NK-92 (cell line): ENCODE results near the gene CNPY3.

Experiments used
- DNase-seq: peaks from one replicate; lab custom pipeline; 2025; ENCODE audit not compliant: unreplicated experiment; lab: John Stamatoyannopoulos, UW

Gene CNPY3

DNA sequence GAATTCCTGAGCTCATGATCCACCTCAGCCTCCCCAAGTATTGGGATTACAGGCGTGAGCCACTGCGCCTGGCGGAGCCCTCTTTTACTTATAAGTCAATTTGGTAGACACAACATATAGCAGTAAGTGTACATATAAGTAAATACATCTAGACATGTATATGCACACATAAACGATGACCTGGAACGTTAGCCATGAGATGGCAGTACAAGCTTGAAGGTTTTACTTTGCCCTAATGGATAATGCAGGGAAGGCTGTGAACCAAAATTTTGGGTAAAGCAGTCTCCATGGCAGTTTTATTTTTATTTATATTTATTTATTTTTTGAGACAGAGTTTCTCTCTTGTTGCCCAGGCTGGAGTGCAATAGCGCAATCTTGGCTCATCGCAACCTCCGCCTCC, 28.8 kb downstream of the CNPY3 start:
- DNase-seq, result no peak

DNA sequence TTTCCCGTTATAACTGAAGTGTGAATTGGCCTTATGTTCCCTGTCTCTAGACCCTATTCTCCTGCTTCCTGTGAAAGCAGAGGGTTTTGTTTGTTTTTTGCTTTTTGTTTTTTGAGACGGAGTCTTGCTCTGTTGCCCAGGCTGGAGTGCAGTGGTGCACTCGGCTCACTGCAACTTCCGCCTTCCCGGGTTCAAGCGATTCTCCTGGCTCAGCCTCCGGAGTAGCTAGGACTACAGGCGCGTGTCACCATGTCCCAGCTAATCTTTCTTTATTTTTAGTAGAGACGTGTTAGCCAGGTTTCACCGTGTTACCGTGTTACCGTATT, 30.6 kb downstream of the CNPY3 start:
- DNase-seq, result no peak

DNA sequence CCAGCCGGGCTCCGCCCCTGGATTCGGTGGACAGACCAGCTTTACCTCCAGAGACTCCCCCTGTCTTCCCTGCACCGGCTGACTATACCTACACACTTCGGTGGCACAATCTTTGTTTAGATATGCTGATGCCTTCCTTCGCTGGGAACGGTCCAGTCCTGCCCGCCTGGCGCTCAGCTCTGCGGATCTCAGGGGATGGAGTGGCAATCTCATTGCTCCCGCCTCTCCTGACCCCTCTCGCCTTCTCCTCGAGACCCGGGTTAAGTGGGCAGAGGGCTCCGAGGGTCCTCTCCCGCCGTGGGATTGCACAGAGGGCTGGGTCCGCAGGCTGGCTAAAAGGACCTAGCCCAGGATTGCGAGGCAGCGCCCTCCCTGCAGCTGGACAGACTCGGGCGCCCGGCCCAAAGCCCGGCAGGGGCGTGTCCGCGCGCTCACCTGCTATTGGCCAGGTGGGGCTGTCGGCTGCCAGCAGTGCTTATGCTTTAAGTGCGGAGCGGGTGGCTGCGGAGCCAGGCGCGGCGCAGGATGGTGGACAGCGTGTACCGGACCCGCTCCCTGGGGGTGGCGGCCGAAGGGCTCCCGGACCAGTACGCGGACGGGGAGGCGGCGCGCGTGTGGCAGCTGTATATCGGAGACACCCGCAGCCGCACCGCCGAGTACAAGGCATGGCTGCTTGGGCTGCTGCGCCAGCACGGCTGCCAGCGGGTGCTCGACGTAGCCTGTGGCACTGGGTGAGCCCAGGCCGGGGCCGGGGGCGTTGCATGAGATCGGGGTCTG, 31.2 kb downstream of the CNPY3 start, which contains the start of gene GNMT:
GNMT (plus strand) TSS at position 512 of the 777 bp plus-strand sequence; CDS start at position 526, 14 bp downstream.
- no peak for DNase-seq

DNA sequence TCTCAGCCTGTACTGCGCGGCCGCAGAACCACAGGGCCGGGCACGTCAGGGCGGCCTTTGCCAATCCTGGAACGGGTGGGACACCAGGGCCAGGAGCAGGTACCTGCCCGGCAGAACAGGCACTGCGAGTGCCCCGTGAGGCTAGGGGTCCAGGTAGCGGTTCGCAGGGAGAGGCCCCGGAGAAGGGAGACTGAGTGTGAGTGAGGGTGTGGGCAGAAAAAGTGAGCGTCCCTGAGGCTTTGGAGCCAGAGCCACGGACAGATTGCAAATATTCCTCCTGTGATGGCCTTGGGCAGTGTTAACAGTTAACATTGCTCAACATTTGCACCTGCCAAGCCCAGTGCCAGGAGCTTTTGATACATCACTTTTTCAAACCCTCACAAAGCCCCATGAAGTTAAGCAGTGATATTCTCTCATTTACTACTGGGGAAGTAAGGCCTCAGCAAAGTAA, 31.8 kb downstream of the CNPY3 start:
- DNase-seq, result no peak

DNA sequence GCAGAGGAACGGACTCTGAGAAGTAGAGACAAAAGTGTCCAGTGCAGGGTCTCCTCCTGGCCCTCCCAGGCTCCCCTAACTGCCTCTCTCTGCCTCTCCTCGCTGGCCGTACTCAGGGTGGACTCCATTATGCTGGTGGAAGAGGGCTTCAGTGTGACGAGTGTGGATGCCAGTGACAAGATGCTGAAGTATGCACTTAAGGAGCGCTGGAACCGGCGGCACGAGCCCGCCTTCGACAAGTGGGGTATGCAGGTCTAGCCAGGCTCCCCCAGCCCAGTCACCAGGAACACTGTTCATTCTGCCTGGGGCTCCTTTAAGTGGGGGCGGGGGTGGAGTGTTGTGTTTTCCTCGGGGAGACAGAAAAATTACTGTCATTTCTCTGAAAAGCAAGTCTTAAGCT, 32.8 kb downstream of the CNPY3 start:
- no peak for DNase-seq

DNA sequence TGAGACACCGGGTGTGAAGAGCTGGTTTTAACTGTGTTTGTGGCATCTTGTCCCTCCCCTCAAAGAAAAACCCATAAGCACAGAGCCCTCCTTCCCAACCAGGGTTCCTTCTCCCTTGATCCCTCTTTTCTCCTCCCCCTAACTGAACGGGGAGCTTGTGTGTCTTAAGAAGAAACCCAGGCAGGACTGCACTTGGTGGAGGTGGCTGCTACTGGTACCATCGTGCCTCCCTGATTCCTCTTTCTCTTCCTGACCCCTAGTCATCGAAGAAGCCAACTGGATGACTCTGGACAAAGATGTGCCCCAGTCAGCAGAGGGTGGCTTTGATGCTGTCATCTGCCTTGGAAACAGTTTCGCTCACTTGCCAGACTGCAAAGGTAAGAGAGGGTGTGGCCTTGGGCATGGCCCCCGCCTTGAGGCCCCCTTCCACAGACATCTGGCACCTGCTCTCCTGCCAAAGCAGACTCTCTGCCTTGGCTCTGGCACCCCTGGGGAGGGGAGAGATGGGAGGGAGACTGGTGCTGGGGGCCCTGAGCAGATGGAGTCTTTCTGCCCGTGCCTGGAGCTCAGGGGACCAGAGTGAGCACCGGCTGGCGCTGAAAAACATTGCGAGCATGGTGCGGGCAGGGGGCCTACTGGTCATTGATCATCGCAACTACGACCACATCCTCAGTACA, 33.4 kb downstream of the CNPY3 start:
- no peak for DNase-seq

DNA sequence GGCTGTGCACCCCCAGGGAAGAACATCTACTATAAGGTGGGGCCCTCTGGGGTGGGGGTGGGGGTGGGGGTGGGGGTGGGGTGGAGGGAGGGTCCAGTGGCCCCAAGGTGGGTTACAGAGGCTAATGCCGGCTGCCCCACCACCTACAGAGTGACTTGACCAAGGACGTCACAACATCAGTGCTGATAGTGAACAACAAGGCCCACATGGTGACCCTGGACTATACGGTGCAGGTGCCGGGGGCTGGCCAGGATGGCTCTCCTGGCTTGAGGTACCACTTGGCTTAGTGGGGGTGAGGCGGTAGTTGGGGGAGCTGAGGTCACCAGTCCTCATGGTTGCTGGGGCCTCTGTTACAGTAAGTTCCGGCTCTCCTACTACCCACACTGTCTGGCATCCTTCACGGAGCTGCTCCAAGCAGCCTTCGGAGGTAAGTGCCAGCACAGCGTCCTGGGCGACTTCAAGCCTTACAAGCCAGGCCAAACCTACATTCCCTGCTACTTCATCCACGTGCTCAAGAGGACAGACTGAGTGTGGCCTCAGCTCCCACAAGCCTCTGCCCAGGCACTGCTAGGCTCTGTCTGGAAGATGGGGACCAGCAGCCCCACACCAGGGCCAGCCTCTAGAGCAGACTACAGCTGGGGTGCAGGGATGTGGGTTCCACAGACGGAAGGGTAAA, 34.0 kb downstream of the CNPY3 start:
- DNase-seq, result no peak

DNA sequence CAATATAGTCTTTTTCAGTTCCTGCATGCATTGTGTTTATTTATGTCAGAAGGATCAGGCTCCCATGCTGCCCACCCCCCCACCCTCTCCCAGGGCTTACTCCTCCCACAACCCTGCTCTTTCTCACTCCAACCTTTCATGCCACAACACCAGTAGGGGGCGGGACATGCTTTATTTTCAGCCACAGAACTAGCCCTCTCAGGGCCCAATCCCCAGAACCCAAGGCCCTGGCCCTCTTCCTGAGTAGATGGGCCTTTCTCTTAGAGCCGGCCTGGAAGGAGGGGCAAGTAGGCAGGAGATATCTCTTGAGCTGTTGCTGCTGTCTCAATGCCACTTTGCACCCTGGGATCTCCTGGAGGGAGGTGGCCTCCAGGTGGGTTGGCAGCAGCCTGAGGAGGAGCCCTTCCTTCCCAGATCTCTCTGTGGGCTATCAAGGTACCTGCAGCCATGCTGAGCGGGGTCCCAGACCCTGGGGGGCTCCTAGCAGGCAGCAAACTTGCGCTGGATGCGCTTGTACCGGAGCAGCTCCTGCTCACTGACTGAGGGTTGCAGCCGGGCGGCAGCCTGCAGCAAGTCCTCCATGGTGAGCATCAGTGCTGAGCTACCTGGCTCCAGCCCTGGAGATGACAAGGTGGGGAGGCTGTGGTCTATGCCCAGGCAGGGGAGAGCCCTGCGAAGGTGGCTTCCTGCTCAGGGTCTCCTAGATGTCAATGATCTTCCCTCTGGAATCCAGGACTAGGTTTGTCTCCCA, 34.8 kb downstream of the CNPY3 start:
- DNase-seq, result no peak

DNA sequence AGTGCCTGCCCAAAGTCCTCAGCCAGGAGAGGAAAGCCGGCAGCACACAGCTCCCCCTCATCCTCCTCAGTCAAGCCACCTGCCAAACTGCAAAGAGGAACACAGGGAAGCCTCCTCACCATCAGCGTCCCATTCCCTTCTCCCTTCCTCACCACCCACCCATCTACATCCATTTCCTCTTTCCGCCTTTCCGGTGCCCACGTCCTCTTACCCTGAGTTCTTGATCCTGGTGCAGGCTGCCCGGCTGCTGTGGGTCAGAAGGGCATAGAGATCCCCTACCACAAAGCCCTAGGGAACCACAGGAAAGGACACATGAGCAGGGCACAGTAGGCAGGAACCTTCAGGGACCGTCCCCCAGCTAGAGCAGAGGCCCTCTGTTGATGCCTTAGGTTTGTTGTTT, 37.3 kb downstream of the CNPY3 start:
- DNase-seq, result no peak

DNA sequence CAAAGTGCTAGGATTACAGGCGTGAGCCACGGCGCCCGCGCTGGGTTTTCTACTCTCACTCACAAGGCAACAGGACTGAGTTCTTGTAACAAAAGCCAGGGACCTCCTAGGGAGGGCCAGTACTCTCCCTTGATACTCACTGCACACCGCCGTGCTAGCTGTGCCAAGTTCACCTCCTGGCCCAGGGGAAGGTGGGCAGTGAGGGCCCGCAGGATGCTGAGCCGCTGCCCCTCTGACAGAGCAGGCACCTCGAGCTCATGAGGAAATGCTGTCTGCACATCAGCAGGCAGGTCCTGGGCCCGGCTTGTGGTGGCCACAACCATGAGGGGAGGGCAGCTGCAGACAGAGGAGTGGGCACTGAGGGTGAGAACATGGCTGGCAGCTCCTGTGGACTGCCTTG, 37.9 kb downstream of the CNPY3 start:
- DNase-seq, result no peak

DNA sequence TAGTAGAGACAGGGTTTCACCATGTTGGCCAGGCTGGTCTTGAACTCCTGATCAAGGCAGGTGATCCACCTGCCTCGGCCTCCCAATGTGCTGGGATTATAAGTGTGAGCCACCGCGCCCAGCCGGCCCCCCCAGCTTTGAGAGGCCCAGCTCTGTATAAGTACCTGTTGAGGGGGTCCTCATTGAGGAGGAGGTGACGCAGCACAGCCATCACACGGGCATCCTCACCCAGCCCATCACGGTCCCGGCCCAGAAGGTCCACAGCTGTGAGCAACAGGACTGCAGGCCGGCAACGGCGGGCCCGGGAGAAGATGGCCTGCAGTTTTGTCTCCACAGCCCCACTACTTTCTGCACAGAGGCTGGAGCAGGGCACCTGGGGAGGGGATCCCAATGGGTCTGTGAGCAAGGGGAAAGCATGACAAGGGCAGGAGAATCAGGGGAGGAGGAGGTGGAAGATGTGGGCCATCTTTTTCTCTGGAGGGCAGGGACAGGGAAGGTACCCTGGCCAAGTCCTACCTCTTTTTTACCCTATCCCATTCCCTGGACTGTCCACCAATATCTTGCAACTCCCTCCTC, 38.9 kb downstream of the CNPY3 start:
- DNase-seq, result no peak

DNA sequence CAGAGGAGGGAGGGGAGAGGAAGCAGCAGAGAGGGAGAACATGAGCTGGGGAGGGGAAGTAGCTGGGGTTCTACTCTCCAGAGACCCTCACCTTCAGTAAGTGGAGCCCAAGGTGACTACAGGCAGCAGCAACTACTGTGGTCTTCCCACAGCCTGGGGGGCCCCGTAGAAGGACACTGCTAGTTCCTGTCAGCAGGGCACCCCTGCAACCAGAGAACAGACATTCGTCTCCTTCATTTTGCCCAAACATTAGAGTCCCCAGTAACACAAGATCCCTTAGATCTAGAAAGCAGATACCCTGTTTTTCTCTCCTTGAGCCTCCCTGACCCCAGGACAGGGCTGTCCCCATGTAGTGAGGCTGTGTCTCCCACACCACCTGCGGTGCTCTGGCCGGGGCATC, 39.5 kb downstream of the CNPY3 start:
- DNase-seq, result no peak

DNA sequence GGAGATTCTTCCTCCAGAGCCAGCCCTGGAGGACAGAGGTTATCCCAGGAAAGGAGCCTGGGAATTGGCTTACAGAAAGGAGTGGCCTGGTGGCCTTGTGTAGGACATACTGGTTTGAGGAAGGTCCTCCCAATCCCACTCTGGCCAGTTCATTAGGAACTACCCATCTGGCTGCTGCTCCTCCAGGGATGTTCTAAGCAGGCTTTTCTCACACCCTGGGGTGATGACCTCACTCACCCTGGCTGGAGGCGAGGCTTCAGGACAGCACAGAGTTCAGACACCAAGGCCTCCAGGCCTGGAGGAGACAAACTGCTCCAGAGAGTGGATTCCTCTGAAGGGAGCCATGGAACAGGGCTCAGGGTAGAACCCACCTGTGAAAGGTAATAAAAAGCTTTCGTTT, 40.2 kb downstream of the CNPY3 start:
- DNase-seq, result no peak

DNA sequence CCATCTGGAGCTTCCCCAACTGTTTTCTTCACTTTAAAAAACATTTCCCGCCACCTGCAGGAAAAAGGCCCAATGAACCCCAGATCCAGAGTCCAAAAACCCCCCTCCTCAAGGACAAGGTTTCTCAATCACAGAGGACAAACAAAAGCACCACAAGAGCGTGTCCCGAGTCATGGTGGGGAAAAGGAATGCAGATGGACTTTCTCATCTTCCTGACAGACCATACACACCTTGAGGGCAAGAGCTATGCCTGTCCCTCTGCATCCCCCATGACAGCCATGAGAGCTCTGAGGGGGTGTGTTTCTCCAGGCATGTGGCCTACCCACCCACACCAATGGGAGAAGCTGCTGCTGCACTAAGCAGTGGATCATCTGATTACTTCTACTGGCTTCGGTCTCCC, 40.7 kb downstream of the CNPY3 start:
- DNase-seq, result no peak

DNA sequence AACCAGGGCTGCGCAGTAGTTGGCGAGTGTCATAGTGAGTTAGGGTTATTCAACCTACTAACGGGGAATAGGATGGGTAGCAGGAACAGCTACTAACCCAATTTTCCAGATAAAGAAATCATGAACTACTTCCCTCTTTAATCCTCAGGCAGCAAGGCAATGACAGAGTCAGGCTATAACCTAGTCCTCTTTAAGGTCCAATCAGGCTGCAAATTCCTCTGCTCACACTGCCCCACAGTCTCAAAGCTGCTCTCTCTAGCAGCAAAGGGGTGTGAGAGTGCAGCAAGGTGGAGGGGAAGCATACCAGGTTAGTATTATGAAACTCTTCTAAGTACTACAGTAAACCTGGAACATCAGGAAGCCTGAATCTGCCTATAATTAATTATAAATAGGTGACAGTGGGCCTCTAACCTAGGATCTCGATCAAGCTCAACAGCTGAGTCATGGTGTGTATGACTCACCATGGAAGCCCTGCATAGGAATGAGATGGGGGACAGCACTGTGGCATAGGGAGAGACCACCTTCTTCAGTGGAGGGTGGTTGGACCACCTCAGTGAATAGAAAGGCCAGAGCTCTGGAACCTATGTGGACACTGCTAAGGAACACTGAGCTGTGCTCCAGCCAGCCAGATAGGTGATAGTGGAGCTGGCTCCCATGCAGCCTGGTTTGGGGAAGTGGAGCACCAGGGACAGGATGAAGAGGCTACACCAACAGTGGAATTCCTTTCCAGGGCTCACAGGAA, 41.8 kb downstream of the CNPY3 start:
- DNase-seq, result no peak

DNA sequence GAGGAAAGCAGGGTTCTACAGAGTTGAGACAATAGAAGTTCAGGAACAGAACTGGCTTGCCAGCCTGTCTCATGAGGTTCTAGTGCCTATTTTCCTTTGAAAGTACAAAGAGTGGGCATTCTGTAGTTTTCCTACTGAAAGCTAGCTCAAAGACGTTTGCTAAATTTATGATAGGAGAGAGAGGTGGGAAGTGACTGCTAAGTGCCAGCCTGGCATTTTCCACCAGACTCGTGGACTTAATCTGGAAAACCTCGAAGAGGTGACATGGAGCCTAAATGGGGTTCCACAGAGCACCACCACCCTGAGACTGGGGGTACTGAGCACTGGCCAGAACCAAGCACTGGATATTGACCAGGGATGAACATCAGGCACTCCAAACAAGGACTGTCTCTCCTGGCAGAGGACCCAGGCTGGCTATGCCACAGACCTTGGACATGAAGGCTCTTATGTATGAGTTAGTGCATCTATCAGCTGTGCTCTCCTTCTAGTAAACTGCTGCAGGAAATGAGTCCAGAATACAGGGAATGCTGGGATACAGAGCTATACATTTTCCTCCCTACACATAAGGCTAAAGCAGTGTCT, 42.6 kb downstream of the CNPY3 start:
- DNase-seq, result no peak

DNA sequence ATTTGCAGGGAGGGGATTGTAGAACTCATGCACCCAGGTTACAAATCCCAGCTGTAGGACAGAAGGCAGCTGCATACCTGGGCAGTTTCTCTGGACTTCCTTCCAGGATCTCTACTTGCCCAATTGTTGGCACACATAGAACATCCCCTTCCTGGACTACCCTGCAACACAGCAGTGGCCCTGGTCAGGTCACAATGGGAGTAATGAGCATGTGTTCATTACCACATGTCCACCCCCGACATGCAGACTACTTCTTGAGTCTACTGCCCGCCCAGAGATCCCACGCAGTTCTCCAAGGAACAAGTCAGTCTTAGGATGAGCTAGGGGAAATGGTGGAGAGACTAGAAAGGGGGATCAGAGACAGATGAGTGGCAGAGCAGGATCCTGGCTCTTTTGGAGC, 44.6 kb downstream of the CNPY3 start:
- DNase-seq, result no peak

DNA sequence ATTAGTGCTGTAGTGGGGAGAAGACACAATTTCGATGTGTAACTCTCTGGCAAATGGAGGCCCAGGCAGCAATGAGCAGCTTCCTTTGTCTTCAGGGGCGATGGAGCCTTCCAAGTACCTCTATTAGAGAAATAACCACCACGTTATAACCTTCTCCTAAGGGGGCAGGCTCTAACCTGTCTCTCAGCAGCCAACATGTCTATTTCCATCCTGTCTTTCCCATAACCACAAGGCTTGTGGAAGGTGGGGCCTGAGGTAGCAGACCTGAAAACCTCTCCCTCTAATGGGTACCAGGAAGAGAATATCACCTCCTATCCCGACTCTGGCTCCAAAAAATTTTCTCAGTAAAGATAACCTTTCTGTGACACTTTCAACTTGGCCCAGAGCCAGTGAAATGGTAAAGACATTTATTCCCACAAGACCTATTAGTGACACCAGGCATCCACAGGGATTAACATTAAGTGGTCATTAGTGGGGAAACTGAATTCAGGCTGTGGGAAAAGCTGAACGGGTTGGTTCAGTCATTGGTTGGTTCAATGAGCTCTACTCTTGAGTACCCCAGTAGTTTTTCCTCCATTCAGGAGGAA, 45.7 kb downstream of the CNPY3 start:
- DNase-seq, result no peak

DNA sequence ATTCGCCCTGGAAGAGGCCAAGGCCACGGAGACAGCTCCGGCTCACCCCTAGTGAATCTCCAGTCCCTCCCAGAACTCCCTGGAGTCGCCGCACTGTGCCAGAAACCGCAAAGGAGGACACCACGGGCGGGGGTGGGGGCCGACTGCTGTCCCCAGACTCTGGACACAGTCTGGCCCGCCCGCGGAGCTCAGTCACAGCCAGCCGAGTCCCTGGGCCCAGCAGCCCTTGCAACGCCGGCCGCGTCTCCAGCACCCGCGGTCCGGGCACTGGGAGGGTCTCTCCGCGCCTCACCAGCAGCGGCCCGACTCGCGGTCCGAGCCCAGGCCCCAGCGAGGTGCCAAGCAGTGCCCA, 49.2 kb downstream of the CNPY3 start:
- DNase-seq, result no peak
